Neural progenitor cell (in vitro differentiated cells): Measurements from ENCODE around the gene LINGO1. TPM values are rescaled to one million over a fixed set of nuclear protein-coding genes. Genes with fewer than 3 reads are reported as not detected.

Experiments
- DNase-seq: peaks from one replicate; pipeline ENCODE4 v3.0.0-alpha.2; 2016; ENCODE audit warnings: low spot score
- H2AFZ ChIP-seq: fragments of 200-600 bp; sonication (generic); replicated peaks from 2 replicates; pipeline ENCODE4 v1.6.1; 2016; ENCODE audit warnings: antibody characterized with exemption
- H3F3A ChIP-seq: fragments of 200-600 bp; sonication (generic); 2 replicates; pipeline ENCODE4 v1.6.1; 2016; ENCODE audit warnings: antibody characterized with exemption, low read depth
- H3K27ac ChIP-seq: fragments of 200-600 bp; sonication (generic); 2 replicates; pipeline ENCODE4 v1.5.1; 2016; ENCODE audit warnings: mild to moderate bottlenecking
- H3K27me3 ChIP-seq: fragments of 200-600 bp; sonication (generic); 2 replicates; pipeline ENCODE4 v1.6.1; 2016; ENCODE audit warnings: mild to moderate bottlenecking, moderate library complexity
- H3K36me3 ChIP-seq: fragments of 200-600 bp; sonication (generic); 2 replicates; pipeline ENCODE4 v1.5.1; 2016
- H3K4me1 ChIP-seq: fragments of 200-600 bp; sonication (generic); 2 replicates; pipeline ENCODE4 v1.6.1; 2016; ENCODE audit warnings: mixed run types
- H3K4me2 ChIP-seq: fragments of 200-600 bp; sonication (generic); 2 replicates; pipeline ENCODE4 v1.6.1; 2016
- H3K4me3 ChIP-seq: fragments of 200-600 bp; sonication (generic); 2 replicates; pipeline ENCODE4 v1.5.1; 2016
- H3K79me2 ChIP-seq: fragments of 200-600 bp; sonication (generic); 2 replicates; pipeline ENCODE4 v1.6.1; 2016; ENCODE audit warnings: low read depth
- H3K9ac ChIP-seq: fragments of 200-600 bp; sonication (generic); 2 replicates; pipeline ENCODE4 v1.6.1; 2016
- H3K9me3 ChIP-seq: fragments of 200-600 bp; sonication (generic); 2 replicates; pipeline ENCODE4 v1.5.1; 2016; ENCODE audit warnings: low read depth
- H4K20me1 ChIP-seq: fragments of 200-600 bp; sonication (generic); 2 replicates; pipeline ENCODE4 v1.6.1; 2016; ENCODE audit warnings: low read depth
- H3K27ac Mint-ChIP-seq: 3 replicates; pipeline ENCODE4 v1.8.0; 2021; ENCODE audit warnings: mixed read lengths
- H3K27me3 Mint-ChIP-seq: 2 replicates; pipeline ENCODE4 v1.8.0; 2022; ENCODE audit warnings: low read depth, mild to moderate bottlenecking, inconsistent platforms, moderate library complexity, mixed read lengths; ENCODE audit not compliant: insufficient read depth
- H3K36me3 Mint-ChIP-seq: 3 replicates; pipeline ENCODE4 v1.8.0; 2021; ENCODE audit warnings: mixed read lengths
- H3K4me1 Mint-ChIP-seq: 3 replicates; pipeline ENCODE4 v1.8.0; 2021; ENCODE audit warnings: mixed read lengths
- H3K4me3 Mint-ChIP-seq: 3 replicates; pipeline ENCODE4 v1.8.0; 2021; ENCODE audit warnings: mild to moderate bottlenecking, moderate library complexity, mixed read lengths
- H3K9me3 Mint-ChIP-seq: 3 replicates; pipeline ENCODE4 v1.8.0; 2020; ENCODE audit warnings: mixed read lengths
- EZH2 ChIP-seq: fragments of 200-600 bp; sonication (generic); IDR thresholded peaks from 2 replicates; pipeline ENCODE4 v1.6.1; 2017; ENCODE audit warnings: antibody characterized with exemption, mild to moderate bottlenecking, moderate library complexity
- EZH2phosphoT487 ChIP-seq: fragments of 200-600 bp; sonication (generic); IDR thresholded peaks from 2 replicates; pipeline ENCODE4 v1.6.1; 2017; ENCODE audit warnings: antibody characterized with exemption
- total RNA-seq: library from RNA; depleted of rRNA; stranded (reverse); fragments of >200 nt; gene quantifications from 2 replicates; pipeline ENCODE4 v1.2.3, GENCODE V29; 2015; ENCODE audit warnings: low replicate concordance
- TF ChIP-seq, protein P1 (sequence below): fragments of 200-600 bp; sonication (generic); IDR thresholded peaks from 2 replicates; pipeline ENCODE4 v1.5.1; 2017; ENCODE audit warnings: antibody characterized with exemption, mild to moderate bottlenecking

Gene LINGO1
- total RNA-seq, 1 donor from 2014 or later, result 7.9 TPM

DNA sequence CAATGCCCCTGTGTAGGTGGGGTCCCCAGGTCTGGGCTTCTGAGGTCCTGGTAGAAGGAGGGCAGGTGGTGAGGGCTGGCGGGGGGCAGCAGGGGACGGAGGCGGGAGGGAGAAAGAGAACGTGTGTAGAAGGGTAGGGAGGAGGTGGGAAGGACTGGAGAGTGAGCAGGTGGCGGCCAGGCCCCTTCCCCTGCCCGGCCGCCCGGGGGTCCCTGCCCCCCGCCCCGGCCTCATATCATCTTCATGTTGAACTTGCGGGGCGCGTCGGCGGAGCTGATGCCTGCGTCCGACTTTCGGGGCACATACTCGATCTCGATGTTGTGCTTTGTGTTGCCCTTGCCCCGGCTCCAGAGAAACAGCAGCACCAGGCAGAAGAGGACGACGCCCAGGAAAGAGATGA, 18.9 kb downstream of the LINGO1 start:
- H3K9me3 Mint-ChIP-seq, result no peaks in the 10 kb centered on the region
- H3K27me3 ChIP-seq, result no peaks in the 10 kb centered on the region
- H3K36me3 Mint-ChIP-seq, result peaks cover 8% of the 10 kb centered on the region
- peak overlapping the region; percentile 30 for H3K27ac Mint-ChIP-seq
- peaks cover 19% of the 10 kb centered on the region for H3K4me1 ChIP-seq
- no peak overlapping the region for H3K4me2 ChIP-seq
- no peaks in the 10 kb centered on the region for H3K36me3 ChIP-seq
- H2AFZ ChIP-seq, result no peak overlapping the region
- peaks cover 10% of the 10 kb centered on the region for H3F3A ChIP-seq
- no peaks in the 10 kb centered on the region for H3K9me3 ChIP-seq
- DNase-seq, result no peak
- H3K9ac ChIP-seq, result no peak overlapping the region
- no peak for TF ChIP-seq EZH2
- TF ChIP-seq, protein P1, sequence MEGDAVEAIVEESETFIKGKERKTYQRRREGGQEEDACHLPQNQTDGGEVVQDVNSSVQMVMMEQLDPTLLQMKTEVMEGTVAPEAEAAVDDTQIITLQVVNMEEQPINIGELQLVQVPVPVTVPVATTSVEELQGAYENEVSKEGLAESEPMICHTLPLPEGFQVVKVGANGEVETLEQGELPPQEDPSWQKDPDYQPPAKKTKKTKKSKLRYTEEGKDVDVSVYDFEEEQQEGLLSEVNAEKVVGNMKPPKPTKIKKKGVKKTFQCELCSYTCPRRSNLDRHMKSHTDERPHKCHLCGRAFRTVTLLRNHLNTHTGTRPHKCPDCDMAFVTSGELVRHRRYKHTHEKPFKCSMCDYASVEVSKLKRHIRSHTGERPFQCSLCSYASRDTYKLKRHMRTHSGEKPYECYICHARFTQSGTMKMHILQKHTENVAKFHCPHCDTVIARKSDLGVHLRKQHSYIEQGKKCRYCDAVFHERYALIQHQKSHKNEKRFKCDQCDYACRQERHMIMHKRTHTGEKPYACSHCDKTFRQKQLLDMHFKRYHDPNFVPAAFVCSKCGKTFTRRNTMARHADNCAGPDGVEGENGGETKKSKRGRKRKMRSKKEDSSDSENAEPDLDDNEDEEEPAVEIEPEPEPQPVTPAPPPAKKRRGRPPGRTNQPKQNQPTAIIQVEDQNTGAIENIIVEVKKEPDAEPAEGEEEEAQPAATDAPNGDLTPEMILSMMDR, result no peak
- no peak for TF ChIP-seq EZH2phosphoT487
- H3K4me3 Mint-ChIP-seq, result no peak overlapping the region
- peaks cover 16% of the 10 kb centered on the region for H3K27me3 Mint-ChIP-seq
- H3K79me2 ChIP-seq, result peaks cover 1% of the 10 kb centered on the region
- H3K4me3 ChIP-seq, result no peak overlapping the region
- H3K4me1 Mint-ChIP-seq, result peaks cover 35% of the 10 kb centered on the region
- H4K20me1 ChIP-seq, result peaks cover 30% of the 10 kb centered on the region
- H3K27ac ChIP-seq, result no peak overlapping the region

DNA sequence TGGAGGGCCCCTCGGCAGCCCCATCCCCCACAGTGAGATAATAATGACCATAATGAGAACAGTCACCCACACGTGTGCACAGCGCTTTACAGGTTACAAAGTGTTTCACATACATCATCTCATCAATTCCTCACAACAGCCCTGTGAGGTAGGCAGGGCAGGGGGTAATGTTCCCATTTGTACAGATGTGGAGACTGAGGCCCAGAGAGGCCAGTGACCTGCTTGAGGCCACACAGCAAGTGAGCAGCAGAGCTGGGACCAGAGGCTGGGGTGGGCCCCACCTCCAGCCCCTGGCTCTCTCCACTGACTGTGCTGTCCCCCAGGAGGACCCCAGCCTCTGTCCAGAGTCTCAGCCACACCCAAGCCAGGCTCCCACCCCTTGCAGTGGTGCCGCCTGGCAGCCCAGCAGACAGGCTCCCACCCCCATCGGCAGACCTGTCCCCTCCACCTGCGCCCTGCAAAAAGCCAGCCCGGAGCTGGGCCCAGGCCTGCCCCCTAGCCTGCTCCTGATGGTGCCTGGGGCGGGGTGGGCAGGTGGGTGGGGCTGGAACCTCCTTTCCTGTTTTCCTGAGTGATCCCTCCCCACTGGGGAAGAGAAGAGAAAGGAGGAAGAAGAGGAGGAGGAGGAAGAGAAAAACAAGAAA, 19.6 kb downstream of the LINGO1 start:
- Histone ChIP-seq H3K9me3 (no peaks in the 10 kb centered on the region), H3K79me2 (no peaks in the 10 kb centered on the region), H3K36me3 (no peaks in the 10 kb centered on the region), H3F3A (peaks cover 10% of the 10 kb centered on the region), H4K20me1 (peaks cover 29% of the 10 kb centered on the region), H3K27ac (no peak overlapping the region), H3K4me3 (no peak overlapping the region), H2AFZ (no peak overlapping the region), H3K4me2 (no peak overlapping the region), H3K4me1 (peaks cover 20% of the 10 kb centered on the region), H3K9ac (no peak overlapping the region), H3K27me3 (no peaks in the 10 kb centered on the region)
- Mint-ChIP-seq H3K27ac (no peak overlapping the region), H3K27me3 (peaks cover 14% of the 10 kb centered on the region), H3K4me3 (no peak overlapping the region), H3K9me3 (no peaks in the 10 kb centered on the region), H3K4me1 (peaks cover 41% of the 10 kb centered on the region), H3K36me3 (peaks cover 8% of the 10 kb centered on the region)
- no peak for DNase-seq
- no peak for TF ChIP-seq EZH2phosphoT487
- no peak for TF ChIP-seq EZH2
- TF ChIP-seq, protein P1, result no peak

DNA sequence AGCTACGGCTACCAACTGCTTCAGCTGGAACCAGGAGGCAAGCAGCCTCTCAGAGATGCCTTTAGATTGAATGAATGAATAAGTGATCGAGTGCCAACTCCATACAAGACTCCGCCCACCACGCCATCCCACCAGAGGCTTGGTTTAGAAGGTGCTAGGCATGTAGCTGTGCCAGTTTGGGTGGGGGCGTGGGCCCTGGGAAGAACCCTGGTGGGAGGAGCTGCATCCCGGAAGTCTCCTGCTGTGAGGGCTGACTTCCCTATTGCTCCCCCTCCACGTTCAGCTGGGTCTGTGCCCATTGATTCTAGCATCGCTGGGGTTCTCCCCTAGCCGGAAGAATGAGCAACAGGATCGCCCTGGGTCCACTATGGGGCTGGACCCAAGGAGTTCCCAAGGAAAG, 20.9 kb downstream of the LINGO1 start:
- H3K27me3 Mint-ChIP-seq, result peaks cover 14% of the 10 kb centered on the region
- H3K4me3 ChIP-seq, result no peak overlapping the region
- DNase-seq, result no peak
- H3K79me2 ChIP-seq, result no peaks in the 10 kb centered on the region
- H3K27ac Mint-ChIP-seq, result no peak overlapping the region
- H3K27me3 ChIP-seq, result no peaks in the 10 kb centered on the region
- no peak overlapping the region for H2AFZ ChIP-seq
- H3K9me3 Mint-ChIP-seq, result no peaks in the 10 kb centered on the region
- no peaks in the 10 kb centered on the region for H3K9me3 ChIP-seq
- H3K4me1 ChIP-seq, result peaks cover 33% of the 10 kb centered on the region
- H3K36me3 ChIP-seq, result no peaks in the 10 kb centered on the region
- H3K36me3 Mint-ChIP-seq, result peaks cover 8% of the 10 kb centered on the region
- TF ChIP-seq EZH2 (no peak), EZH2phosphoT487 (no peak)
- TF ChIP-seq, protein P1, result no peak
- no peak overlapping the region for H3K27ac ChIP-seq
- no peak overlapping the region for H3K9ac ChIP-seq
- peaks cover 16% of the 10 kb centered on the region for H4K20me1 ChIP-seq
- no peak overlapping the region for H3K4me3 Mint-ChIP-seq
- H3K4me2 ChIP-seq, result no peak overlapping the region
- peaks cover 23% of the 10 kb centered on the region for H3F3A ChIP-seq
- peaks cover 54% of the 10 kb centered on the region for H3K4me1 Mint-ChIP-seq
